Measurements from ENCODE around the gene ZNF84. TPM values are rescaled to one million over a fixed set of nuclear protein-coding genes. Genes with fewer than 3 reads are reported as not detected.

The ZNF84 gene
- polyA plus RNA-seq (2013, experiment 1 of 2; ENCODE audit: insufficient read length) = 15.2 TPM
- polyA plus RNA-seq (2013, experiment 2 of 2; ENCODE audit: insufficient read length) = 16.4 TPM

DNA sequence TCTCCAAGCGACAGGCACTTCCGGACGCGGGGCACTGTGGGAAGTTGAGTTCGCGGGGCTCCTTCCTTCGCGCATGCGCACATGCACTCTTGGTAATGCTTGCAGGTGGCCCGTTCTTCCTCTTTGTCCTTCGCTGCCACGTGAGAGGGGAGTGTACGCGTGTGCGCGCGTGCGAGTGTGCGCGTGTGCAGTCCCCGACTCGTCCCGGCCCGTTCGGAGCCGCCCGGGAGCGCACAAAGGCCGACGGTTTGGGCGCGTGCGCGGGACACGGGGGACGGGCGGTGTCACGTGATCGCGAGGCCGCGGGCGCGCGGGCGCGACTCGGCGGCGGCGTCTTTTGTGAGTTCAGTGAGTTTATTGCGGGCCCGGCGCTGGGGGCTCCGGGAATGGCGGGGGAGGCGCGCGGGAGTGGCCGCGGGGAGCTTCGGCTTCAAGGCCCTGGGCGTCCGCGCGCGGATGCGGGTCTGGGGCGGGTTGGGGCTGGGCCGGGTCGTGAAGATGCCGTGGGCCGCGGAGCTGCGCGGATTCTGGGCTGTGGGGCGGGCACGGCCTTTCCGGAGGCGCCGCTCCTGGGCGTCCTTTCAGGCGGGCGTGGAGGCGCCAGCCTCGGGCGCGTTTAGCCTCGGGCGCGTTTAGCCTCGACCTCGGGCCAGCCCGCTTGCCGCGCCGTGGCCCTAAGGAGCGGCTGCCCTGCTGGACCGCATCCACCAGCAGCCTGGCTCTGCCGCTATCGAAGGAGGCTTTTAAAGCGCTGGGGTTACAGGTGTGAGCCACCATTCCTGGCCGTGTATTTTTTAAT lies at the start of gene ZNF84:
ZNF84 (plus strand) TSS at position 303 of the 799 bp plus-strand sequence. CDS start 3,959 bp downstream, outside the sequence.
- peak; percentile 99 for DNase-seq

- DNase-seq = no peak
Observed at GRCh38 chr12:132998741-132999140, 38.6 kb upstream of the ZNF84 start.

DNA sequence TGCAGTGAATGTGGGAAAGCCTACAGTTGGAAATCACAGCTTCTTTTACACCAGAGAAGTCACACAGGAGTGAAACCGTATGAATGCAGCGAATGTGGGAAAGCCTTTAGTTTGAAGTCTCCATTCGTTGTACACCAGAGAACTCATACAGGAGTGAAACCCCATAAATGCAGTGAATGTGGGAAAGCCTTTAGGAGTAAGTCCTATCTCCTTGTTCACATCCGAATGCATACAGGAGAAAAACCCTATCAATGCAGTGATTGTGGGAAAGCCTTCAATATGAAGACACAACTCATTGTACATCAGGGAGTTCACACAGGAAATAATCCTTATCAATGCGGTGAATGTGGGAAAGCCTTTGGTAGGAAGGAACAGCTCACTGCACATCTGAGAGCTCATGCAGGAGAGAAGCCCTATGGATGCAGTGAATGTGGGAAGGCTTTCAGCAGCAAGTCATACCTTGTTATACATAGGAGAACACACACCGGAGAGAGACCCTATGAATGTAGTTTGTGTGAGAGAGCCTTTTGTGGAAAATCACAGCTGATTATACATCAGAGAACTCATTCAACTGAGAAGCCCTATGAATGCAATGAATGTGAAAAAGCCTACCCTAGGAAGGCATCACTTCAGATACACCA lies 26.5 kb upstream of the ZNF84 start:
- no peak for DNase-seq

GRCh38 chr12:133023566-133023965 lies 13.7 kb upstream of the ZNF84 start:
- DNase-seq = no peak

DNA sequence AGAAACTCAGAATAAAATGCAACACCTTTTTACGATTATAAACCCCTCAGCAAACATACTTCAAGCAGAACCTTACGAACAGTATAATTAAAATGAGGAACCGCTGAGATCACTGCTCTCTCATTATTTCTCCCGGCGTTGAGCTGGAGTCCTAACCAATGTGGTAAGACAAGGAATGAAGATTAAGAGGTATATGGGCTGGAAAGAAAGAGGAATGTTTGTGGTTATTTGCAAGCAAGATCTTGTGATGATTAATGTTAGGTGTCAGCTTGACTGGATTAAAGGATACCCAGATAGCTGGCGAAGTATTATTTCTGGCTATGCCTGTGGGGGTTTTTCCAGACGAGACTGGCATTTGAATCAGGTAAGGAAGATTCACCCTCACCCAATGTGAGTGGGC lies 10.3 kb upstream of the ZNF84 start:
- DNase-seq = no peak

DNA sequence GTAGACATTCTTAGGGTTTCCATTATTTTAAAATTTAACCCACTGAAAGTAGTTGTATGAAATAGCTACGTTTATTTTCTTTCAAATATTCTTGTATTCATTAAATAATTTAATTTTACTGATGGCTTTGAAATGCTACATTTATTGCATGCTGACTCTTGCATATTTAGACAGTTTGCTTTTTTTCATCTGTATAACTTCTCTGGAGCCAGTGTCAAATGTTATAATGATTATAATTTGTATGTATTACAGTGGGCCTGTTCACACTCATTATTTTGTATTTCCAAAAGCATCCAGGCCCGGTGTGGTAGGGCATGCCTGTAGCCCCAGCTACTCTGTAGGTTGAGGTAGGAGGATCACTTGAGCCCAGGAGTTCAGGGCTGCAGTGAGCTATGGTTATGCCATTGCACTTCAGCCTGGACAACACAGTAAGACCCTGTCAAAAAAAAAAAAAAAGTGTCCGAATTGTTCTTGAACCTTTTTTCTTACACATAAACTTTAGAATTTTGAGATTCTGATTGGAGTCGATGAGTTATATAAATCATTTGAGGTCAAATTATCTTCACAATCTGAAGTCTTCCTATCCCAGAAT lies 905 bp downstream of the ZNF84 start:
- DNase-seq = no peak

GRCh38 chr12:133046698-133047097 lies 9.4 kb downstream of the ZNF84 start:
- no peak for DNase-seq

- DNase-seq = no peak
Observed at GRCh38 chr12:133057446-133057845, 20.1 kb downstream of the ZNF84 start.

DNA sequence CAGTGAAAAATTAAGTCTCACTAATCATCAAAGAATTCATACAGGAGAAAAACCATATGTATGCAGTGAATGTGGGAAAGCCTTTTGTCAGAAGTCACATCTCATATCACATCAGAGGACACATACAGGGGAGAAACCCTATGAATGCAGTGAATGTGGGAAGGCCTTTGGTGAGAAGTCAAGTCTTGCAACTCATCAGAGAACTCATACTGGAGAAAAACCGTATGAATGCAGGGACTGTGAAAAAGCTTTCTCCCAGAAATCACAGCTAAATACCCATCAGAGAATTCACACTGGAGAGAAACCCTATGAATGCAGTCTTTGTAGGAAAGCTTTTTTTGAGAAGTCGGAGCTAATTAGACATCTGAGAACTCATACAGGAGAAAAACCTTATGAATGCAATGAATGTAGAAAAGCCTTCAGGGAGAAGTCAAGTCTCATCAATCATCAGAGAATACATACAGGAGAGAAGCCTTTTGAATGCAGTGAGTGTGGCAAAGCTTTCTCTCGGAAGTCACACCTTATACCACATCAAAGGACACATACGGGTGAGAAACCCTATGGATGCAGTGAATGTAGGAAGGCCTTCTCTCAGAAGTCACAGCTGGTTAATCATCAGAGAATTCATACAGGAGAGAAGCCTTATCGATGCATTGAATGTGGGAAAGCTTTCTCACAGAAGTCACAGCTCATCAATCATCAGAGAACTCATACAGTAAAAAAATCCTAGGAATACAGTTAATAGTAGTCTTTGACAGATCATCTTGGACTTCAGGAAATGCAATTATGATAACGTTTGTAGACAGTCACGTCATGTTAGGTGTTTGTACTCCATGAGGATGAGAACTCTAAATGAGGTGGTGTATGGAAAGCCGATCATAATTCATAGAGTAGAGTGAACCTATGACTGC lies 21.1 kb downstream of the ZNF84 start:
- DNase-seq = no peak

GRCh38 chr12:133061954-133062353 lies 24.6 kb downstream of the ZNF84 start:
- no peak for DNase-seq

DNA sequence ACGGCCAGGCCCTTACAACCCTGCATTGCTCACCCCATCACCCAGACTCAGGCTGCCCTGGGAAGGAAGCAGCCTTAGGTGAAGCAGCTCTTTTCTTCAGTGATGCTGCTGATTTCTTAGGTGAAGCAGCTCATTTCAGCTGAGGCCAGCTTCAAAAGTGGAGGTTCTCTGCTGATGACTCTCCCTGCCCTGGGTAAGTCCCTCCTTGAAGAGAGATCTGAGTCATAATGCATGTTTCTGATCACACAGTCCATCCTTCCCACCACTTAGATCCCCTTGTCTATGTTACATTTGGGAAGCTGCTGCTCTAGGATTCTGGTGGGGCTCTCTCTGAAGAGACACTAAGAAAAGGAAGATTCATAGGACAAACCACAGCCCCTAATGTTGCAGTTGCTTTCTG lies 26.2 kb downstream of the ZNF84 start:
- DNase-seq = no peak

GRCh38 chr12:133073836-133074235 lies 36.5 kb downstream of the ZNF84 start:
- DNase-seq = no peak

- DNase-seq = peak; percentile 99
Observed at GRCh38 chr12:133080026-133080367, 42.7 kb downstream of the ZNF84 start.

GRCh38 chr12:133080368-133081158 lies 43.3 kb downstream of the ZNF84 start, which contains the start of gene ZNF140:
Gene ZNF140, plus strand, starts transcription at chr12:133080923. Its CDS starts 398 bp downstream, at chr12:133081321.
- peak; percentile 98 for DNase-seq

GRCh38 chr12:133081159-133081780 lies 44.0 kb downstream of the ZNF84 start:
- DNase-seq = no peak

DNA sequence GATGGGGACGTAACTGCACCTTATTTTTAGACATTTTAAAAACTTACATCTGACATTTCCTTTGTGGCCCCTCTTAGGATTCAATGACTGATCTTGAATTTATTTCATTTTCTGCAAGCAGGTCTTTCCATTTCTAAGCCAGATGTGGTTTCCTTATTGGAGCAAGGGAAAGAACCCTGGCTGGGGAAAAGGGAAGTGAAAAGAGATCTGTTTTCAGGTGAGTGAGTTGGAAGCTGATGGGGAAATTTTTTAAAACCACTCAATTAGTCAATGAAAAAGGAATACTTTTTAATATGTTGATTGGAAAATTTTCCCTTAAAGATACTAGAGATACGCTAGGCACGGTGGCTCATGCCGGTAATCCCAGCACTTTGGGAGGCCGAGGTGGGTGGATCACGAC lies 46.0 kb downstream of the ZNF84 start:
- no peak for DNase-seq

GRCh38 chr12:133105620-133106019 lies 68.3 kb downstream of the ZNF84 start:
- DNase-seq = no peak

DNA sequence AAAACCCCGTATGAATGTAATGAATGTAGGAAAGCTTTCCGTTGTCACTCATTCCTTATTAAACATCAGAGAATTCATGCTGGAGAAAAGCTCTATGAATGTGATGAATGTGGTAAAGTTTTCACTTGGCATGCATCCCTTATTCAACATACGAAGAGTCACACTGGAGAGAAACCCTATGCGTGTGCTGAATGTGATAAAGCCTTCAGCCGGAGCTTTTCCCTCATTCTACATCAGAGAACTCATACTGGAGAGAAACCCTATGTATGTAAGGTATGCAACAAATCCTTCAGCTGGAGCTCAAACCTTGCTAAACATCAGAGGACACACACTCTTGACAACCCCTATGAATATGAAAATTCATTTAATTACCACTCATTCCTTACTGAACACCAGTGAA lies 68.9 kb downstream of the ZNF84 start:
- peak; percentile 4 for DNase-seq

- DNase-seq = no peak
Observed at GRCh38 chr12:133107121-133107520, 69.8 kb downstream of the ZNF84 start.

DNA sequence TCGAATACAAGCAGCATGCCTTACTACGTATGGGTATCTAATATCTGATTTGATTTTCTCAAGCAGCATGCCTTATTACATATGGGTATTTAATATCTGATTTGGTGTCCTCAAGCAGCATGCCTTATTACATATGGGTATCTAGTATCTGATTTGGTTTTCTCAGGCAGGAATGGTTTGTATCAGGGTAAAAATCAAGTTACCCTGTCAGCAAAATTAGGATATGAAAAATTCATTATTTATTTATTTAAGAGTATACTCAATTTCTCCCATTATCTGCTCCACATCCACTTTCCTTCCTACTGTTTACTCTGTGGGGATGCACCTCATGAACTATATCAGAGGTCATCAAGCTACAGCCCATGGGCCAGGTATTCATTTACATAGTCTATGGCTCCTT lies 70.8 kb downstream of the ZNF84 start:
- DNase-seq = no peak
